Measurements from ENCODE around the gene MEIS3. TPM values are rescaled to one million over a fixed set of nuclear protein-coding genes. Genes with fewer than 3 reads are reported as not detected.
A peak's percentile ranks its signal among the peaks of the same experiment; 100 is the strongest.

The MEIS3 gene
- total and polyA plus RNA-seq, 9 of the 15 experiments (the other 6 are each of a cell fraction or from before 2014, with no cell fraction given), result 0.06 to 0.80 (median 0.25) TPM; not detected in 1

DNA sequence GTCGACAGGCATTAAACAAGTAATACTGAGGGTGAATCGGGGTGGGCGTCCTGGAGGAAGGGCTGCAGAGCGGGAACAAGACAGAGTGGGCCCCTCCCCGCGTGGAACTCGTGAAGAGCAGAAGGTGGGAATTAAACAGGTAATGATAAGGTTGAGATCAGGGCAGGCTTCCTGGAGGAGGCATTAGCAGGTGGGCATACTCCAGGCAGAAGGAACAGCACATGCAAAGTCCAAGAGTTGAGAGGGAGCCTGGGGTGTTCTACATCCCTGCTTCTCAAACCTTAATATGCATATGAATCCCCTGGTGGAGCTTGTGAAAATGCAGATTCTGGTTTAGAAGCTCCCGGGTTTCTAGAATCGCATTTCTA is 29.0 kb upstream of the MEIS3 start:
- no peak overlapping the region for H3K4me2 ChIP-seq (ENCODE audit: insufficient read depth, low read length)
- 23% methylated on average over 9 of the region's 9 CpGs for WGBS (ENCODE audit: insufficient coverage, low coverage, missing lambda C conversion rate)
- H3K27me3 ChIP-seq (ENCODE audit: control insufficient read depth in 2 of 2, insufficient read depth in 2 of 2, low read length in 2 of 2), result peaks cover 16 to 41% of the 10 kb centered on the region in 2 experiments; a peak in 4 of 5 replicates
- POLR2A ChIA-PET, result interaction anchor here (0.9 to 1.5 kb wide), 4 partner anchors 10 to 65 kb away, joined by 3 to 7 read pairs (median 4); no protein-coding TSS in a partner anchor
- ATAC-seq (no peak), DNase-seq (ENCODE audit: extremely low read depth in 1 of 4, low spot score in 3 of 4) (no peak), FAIRE-seq (no peak)
- H3K4me3 ChIP-seq, result no peak overlapping the region
- intact Hi-C loops (cut with micrococcal nuclease) (loop anchor here (10.0 kb wide), 1 partner anchor 156 kb away; the partner anchor contains the start of gene BICRA), in situ Hi-C loops (cut with MboI) (no loop called here)
- peaks cover 5% of the 10 kb centered on the region for H3K9me1 ChIP-seq (ENCODE audit: control insufficient read depth, insufficient read depth, low read length)
- no peaks in the 10 kb centered on the region for H3K79me2 ChIP-seq (ENCODE audit: control insufficient read depth, insufficient read depth, low read length)
- CTCF ChIA-PET (ENCODE audit: low intra/inter-chr PET ratio), result no interaction called here
- H3K4me1 ChIP-seq (replicated peaks in 1 of 2; ENCODE audit: control insufficient read depth in 2 of 2, insufficient read depth in 2 of 2, low read length in 2 of 2), result peaks cover 13 to 39% of the 10 kb centered on the region in 2 experiments; a peak in 4 of 5 replicates
- H3K36me3 ChIP-seq (ENCODE audit: control insufficient read depth, insufficient read depth, low read length), result no peaks in the 10 kb centered on the region
- no peaks in the 10 kb centered on the region for H3K9me3 ChIP-seq (replicated peaks; ENCODE audit: control insufficient read depth, insufficient read depth, low read depth, low read length)
- peak overlapping the region; percentile 94; the same call in 1 of the 2 replicates for H2AFZ ChIP-seq (ENCODE audit: low read depth, low read length)
- H3K27ac ChIP-seq (ENCODE audit: extremely low read depth, low read depth, low read length), result no peak overlapping the region
- no TSS peak for BruUV-seq (replicated peaks)
- H4K20me1 ChIP-seq (replicated peaks; ENCODE audit: control insufficient read depth, insufficient read depth, low read length), result peaks cover 7% of the 10 kb centered on the region; the same call in 1 of the 2 replicates
- peak overlapping the region in 1 of 2 experiments; percentile 83; a peak in 1 of 4 replicates for H3K9ac ChIP-seq (ENCODE audit: insufficient read depth in 1 of 2, low read depth in 2 of 2, low read length in 2 of 2)
- TF ChIP-seq EHMT2 (IDR thresholded peaks at IDR 0.05) (no peak), POLR3G (IDR thresholded peaks at IDR 0.05; ENCODE audit: extremely low read depth, insufficient read length, insufficient replicate concordance) (no peak), SMARCA5 (IDR thresholded peaks at IDR 0.05) (0 out of 2 replicates have a peak, but pooled peaks have one; percentile 76), ZNF436 (CRISPR knock-in tag; IDR thresholded peaks at IDR 0.05) (0 out of 2 replicates have a peak, but pooled peaks have one; percentile 44), BCOR (IDR thresholded peaks at IDR 0.05) (peak; percentile 93), ZFP36 (IDR thresholded peaks at IDR 0.05; ENCODE audit: low read depth, low read length, partially characterized antibody) (peak; percentile 98), HDAC2 (IDR thresholded peaks at IDR 0.05) (0 out of 2 replicates have a peak, but pooled peaks have one; percentile 53), PTBP1 (IDR thresholded peaks at IDR 0.05; ENCODE audit: low read depth, low read length) (peak; percentile 54; the same call in 1 of the 2 replicates), KDM1A (IDR thresholded peaks at IDR 0.05) (peak; percentile 44 to 63; a peak in 2 of 4 replicates)
- TF ChIP-seq, protein P1, sequence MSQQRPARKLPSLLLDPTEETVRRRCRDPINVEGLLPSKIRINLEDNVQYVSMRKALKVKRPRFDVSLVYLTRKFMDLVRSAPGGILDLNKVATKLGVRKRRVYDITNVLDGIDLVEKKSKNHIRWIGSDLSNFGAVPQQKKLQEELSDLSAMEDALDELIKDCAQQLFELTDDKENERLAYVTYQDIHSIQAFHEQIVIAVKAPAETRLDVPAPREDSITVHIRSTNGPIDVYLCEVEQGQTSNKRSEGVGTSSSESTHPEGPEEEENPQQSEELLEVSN (IDR thresholded peaks at IDR 0.05; ENCODE audit: borderline replicate concordance in 1 of 2, extremely low read depth in 1 of 2, insufficient read depth in 1 of 2, insufficient read length in 1 of 2, low read depth in 1 of 2, low read length in 1 of 2, poor library complexity in 1 of 2, severe bottlenecking in 1 of 2), result peak in 1 of 2 experiments; percentile 37
- TF ChIP-seq, protein P2, sequence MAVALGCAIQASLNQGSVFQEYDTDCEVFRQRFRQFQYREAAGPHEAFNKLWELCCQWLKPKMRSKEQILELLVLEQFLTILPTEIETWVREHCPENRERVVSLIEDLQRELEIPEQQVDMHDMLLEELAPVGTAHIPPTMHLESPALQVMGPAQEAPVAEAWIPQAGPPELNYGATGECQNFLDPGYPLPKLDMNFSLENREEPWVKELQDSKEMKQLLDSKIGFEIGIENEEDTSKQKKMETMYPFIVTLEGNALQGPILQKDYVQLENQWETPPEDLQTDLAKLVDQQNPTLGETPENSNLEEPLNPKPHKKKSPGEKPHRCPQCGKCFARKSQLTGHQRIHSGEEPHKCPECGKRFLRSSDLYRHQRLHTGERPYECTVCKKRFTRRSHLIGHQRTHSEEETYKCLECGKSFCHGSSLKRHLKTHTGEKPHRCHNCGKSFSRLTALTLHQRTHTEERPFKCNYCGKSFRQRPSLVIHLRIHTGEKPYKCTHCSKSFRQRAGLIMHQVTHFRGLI (CRISPR knock-in tag; IDR thresholded peaks at IDR 0.05), result no peak
- TF ChIP-seq, protein P3, sequence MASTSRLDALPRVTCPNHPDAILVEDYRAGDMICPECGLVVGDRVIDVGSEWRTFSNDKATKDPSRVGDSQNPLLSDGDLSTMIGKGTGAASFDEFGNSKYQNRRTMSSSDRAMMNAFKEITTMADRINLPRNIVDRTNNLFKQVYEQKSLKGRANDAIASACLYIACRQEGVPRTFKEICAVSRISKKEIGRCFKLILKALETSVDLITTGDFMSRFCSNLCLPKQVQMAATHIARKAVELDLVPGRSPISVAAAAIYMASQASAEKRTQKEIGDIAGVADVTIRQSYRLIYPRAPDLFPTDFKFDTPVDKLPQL (IDR thresholded peaks at IDR 0.05; ENCODE audit: extremely low read depth, insufficient read length), result no peak
- TF ChIP-seq, protein P4, sequence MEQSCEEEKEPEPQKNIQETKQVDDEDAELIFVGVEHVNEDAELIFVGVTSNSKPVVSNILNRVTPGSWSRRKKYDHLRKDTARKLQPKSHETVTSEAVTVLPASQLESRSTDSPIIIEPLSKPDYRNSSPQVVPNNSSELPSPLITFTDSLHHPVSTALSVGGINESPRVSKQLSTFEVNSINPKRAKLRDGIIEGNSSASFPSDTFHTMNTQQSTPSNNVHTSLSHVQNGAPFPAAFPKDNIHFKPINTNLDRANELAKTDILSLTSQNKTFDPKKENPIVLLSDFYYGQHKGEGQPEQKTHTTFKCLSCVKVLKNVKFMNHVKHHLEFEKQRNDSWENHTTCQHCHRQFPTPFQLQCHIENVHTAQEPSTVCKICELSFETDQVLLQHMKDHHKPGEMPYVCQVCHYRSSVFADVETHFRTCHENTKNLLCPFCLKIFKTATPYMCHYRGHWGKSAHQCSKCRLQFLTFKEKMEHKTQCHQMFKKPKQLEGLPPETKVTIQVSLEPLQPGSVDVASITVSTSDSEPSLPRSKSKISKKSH (CRISPR knock-in tag; IDR thresholded peaks at IDR 0.05), result no peak
- TF ChIP-seq, protein P5, sequence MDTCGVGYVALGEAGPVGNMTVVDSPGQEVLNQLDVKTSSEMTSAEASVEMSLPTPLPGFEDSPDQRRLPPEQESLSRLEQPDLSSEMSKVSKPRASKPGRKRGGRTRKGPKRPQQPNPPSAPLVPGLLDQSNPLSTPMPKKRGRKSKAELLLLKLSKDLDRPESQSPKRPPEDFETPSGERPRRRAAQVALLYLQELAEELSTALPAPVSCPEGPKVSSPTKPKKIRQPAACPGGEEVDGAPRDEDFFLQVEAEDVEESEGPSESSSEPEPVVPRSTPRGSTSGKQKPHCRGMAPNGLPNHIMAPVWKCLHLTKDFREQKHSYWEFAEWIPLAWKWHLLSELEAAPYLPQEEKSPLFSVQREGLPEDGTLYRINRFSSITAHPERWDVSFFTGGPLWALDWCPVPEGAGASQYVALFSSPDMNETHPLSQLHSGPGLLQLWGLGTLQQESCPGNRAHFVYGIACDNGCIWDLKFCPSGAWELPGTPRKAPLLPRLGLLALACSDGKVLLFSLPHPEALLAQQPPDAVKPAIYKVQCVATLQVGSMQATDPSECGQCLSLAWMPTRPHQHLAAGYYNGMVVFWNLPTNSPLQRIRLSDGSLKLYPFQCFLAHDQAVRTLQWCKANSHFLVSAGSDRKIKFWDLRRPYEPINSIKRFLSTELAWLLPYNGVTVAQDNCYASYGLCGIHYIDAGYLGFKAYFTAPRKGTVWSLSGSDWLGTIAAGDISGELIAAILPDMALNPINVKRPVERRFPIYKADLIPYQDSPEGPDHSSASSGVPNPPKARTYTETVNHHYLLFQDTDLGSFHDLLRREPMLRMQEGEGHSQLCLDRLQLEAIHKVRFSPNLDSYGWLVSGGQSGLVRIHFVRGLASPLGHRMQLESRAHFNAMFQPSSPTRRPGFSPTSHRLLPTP (IDR thresholded peaks at IDR 0.05; ENCODE audit: borderline replicate concordance, extremely low read depth, insufficient read length), result peak; percentile 10
